NOMO-1 treated with DMSO at 0.1 percent for 48 hours (cell line): ENCODE results near the gene TNRC6C.
"Not testable (repeated sequence)": the region's sequence is repeated elsewhere in the genome, so short reads cannot be mapped to it uniquely, and the experiment has no call there.

ENCODE experiments used
- DNase-seq: peaks from one replicate; lab custom pipeline; 2025; ENCODE audit not compliant: unreplicated experiment; lab: John Stamatoyannopoulos, UW

The TNRC6C gene

DNA sequence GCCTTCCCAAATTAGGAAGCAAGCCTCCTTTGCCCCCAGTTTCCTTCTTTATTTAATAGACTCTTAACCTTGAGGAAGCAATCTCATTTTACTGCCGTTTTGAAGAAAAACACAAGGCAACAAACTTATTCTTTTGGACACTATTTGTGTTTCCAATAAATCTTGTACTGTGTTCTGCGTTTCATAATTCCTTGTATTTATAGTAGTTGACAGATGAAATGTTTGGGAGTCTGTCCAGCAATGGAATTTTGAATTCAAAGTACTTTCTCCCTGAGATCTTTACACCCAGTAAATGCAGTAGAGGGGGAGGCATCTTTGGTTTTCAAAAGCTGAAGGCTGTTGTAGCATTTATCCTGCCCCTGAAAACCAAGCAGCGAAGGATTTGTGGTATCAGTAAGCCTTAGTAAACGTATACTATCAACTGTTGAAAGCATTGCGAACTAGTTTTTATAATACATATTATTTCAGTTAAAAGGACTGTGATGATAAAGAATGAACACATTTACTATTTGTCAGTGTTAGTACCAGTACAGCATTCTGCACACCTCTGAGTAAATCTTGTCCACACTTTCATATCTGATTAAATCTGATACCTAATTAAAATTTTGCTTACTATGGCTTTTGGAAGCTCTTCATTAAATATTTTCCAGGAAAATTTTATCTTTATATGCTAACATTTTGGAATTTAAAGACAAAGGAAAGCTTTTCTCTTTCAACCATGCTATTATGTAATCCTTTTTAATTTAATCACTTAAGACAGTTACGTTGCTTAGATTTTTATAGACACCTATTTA, 83.1 kb downstream of the TNRC6C start:
- no peak for DNase-seq

DNA sequence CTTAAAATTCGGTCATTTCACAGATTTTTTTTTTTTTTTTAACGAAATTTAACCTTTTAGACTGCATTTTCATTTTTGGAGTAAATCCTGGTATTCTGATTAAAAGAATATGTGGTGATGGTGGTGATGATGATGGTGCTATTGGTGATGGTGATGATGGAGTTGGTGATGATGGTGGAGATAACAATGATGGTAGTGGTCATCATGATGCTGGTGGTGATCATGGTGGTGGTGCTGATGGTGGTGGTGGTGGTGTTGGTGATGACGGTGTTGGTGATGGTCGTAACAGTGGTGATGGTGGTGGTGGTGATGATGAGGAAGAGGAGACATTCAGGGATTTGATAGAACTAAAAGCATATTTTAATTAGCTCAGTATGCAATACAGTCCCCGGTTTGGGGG, 84.0 kb downstream of the TNRC6C start:
- no peak for DNase-seq

DNA sequence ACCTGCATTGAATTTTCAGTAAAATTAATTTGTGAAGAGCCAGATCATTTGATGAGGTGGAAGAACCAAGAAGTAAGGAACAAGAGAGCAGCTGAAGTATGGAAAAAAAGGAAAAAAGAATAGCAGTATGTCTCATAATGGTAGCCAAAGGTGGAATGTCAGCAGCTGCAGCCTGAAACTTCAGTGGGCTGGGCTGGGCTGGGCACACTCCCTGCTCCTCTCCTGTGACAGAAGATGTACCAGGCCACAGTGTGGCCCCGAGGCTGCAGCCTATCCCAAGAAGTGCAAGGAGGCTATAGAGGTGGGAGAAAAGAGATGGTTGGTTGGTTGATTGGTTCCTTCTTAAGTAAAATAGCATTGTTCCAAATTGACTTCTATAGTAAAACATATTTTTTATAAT, 84.5 kb downstream of the TNRC6C start:
- no peak for DNase-seq

DNA sequence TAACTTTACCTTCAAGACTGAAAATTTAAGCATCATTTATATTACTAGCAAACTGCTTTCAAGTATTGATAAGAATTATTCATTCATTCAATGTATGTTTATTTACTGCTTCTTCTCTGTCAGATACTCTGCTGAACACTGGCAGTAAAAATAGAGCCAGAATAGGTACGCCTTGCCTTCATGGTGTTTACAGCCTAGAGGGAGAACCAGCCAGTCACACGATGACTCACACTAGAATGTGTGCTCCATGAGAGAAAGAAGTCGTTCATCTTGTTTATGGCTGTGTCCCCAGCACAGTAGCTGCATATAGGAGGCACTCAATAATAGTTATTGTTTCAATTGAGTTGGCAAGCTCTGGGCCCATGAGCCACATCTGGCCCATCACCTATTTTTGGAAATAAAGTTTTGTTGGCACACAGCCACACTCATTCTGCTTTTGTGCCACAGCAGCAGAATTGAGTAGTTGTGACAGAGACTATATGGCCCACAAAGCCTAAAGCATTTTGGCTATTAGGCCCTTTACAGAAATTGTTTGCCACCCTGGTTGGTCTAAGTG, 85.9 kb downstream of the TNRC6C start:
- no peak for DNase-seq

DNA sequence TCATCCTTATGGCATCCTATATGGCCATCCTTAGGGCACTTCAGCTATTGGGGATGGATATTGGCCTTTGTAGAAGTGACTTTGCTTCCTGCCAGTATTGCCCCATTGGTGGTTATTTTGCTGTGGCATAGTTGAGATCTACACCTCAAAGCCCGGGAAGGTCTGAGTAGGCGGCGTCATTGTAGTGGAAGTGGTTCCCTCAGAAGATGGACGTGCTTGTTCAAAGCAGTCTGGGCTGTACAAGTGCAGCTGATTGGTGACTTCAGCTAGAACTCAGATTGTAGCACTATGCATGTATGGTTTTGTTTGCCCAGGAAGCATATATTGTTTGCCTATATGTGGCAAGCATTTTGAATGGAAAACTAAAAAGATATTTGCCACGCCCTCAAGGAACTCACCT, 86.8 kb downstream of the TNRC6C start:
- DNase-seq: no peak

DNA sequence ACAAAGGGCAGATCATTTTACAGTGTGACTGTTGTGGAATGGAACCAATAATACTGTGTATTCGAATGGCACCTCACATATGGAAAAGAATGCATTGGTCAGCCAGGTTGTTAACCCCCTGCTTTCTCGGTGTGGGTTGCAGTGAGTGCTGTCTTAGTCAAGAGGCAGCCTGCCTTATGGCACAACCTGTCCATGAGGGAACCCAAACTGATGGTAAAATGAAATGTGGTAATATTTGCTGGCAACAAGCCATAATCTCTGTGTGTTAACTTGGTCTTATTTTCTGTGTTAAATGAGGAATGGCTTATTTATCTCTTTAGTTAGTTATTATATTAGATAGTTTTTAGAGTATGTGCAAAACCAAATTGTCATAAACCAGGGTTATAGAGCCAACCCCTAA, 88.4 kb downstream of the TNRC6C start:
- no peak for DNase-seq

DNA sequence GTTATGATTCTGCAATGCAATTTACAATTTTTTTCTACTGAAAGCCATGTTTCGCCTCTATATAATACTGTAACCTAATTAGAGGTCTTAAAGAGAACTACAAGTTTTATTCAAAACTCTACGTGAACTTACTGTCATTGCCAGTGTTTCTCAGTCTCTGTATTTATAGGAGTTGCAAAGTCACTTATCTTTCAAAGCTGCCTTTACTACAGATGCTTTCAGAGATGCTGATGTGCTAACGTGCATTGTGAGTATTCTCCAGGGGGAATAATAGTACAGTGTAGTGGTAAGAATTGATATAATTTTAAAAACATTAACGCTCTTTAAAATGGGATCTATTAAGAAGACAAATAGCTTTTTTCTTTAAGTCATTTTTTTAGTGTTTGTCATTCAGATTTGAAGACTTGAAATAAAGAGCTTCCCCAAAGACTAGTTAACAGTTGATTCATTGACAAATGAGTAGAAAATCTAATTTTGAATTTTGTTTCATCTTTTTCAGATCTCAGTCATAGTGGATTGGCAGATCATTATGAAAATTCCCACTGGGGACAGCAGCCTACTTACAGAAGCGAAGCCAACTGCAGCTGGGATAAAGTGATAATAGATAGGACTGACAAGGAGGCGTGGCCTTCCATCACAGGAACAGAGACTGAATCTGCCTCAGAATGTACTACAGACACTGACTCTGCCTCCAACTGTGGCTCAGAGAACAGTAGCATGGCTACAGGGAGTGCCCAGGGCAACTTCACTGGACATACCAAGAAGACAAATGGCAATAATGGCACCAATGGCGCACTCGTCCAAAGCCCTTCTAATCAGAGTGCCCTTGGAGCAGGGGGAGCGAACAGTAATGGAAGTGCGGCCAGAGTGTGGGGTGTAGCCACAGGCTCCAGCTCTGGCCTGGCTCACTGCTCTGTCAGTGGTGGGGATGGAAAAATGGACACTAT, 90.1 kb downstream of the TNRC6C start:
- no peak for DNase-seq

DNA sequence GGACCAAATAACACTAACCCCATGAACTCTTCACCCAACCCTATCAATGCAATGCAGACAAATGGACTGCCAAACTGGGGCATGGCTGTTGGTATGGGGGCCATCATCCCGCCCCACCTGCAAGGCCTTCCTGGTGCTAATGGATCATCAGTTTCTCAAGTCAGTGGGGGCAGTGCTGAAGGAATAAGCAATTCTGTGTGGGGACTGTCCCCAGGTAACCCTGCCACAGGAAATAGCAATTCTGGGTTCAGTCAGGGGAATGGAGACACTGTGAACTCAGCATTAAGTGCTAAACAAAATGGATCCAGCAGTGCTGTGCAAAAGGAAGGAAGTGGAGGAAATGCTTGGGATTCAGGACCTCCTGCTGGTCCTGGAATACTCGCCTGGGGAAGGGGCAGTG, 91.1 kb downstream of the TNRC6C start:
- DNase-seq: no peak

DNA sequence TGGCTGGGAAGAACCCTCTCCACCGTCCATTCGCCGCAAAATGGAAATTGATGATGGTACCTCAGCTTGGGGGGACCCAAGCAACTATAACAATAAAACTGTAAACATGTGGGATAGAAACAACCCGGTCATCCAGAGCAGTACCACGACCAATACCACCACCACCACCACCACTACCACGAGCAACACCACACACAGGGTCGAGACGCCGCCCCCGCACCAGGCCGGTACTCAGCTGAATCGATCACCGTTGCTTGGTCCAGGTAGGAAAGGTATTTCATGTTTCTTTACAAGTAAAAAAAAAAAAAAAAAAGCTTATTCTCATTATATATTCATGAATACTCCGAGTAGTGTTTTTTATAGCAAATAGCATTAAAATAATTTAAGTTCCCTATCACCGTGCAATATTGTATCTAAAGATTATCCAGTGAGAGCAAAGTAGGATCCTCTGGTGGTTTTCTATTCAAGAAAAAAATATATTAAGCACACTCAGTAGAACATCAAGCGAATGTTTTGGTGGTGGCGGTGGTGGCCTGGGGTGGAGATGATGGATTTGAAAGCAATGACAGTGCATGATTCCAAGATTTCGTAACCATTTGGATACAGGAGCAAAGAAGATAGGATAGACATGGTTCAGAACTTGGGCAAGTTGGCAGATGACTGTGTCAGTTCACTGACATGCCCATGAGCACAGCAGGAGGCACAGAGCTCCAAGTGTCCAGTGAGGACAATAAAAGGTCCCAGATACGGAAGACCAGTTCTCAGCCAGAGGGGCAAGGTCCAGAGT, 92.9 kb downstream of the TNRC6C start:
- no peak for DNase-seq

DNA sequence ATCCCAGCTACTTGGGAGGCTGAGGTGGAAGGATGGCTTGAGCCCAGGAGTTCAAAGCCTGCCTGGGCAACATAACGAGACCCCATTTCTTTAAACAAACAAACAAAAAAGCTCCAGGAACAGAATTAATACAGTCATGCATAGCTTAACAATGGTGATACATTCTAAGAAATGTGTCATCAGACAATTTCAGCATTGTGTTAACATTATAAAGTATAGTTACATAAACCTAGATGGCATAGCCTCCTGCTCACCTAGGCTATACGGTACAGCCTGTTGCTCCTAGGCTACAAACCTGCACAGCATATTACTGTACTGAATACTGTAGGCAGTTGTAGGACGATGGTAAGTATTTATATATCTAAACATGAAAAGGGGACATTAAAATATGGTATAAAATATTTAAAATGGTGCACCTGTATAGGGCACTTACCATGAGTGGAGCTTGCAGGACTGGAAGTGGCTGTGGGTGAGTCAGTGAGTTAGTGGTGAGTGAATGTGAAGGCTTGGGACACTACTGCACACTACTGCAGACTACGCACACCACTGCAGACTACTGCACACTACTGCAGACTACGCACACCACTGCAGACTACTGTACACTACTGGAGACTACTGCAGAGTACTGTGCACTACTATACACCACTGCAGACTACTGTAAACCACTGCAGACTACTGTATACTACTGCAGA, 95.4 kb downstream of the TNRC6C start:
- no peak for DNase-seq

DNA sequence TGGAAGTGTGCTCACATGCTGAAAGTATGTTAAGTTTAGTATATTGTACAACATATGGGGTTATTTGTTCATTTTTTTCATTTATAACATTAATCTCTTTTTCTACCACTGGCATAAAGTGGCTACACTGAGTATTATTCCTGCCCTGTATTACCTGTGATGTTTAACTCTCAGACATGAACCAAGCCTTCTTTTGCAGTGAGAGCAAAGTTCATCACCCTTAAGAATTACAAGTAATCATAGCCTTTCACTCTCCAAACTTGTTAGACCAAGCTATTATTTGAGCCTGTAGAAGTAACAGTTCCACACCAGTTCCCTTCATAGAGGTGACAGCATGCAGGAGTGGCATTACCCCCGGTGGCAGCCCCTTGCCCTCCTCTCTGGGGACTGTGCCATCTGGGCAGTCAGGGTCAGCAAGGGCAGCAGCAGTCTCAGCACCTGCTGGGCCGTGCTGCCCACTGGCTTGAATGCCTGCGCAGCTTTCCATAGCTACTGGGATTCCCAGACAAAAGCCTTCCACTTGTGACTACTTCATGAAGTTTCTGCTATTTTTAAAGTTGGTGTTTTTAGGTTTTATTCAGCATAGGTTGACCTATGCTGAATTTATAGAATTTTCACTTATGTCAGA, 98.7 kb downstream of the TNRC6C start:
- DNase-seq: no peak

DNA sequence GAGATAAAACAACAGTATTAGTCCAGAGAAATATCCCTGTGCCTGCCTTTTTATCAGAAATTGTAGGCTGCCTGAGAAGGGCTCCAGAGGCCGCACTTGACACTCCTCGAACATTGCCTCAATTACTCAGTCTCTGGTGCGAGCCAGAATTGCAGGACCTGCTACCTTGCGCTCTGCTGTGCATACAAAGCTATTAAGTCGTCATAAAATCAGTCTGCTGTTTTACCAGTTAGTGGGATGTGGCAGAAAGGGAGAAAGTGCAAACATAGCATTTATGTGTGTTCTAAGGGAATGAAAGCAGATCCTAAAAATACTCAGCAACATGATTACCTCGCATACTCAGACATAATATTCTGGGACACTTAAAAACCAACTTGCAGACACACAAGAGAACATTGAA, 99.5 kb downstream of the TNRC6C start:
- DNase-seq: no peak

DNA sequence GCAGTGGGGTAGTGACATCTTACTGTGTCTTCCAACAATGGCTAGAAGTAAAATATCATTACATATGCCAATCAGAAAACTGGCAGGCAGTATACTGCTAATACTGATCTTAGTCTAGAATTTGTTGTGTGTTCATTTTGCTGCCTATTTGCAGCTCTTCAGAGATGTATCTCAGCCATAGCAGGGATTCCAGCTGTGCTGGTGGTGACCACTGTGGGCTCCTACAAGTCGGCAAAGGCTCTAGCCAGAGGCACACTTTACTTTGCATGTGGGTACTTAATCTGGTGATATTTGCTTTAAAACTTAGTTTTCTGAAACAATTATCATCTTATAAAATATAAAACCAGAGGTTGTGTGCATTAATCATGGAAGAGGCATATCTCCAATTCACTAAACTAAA, 100.1 kb downstream of the TNRC6C start:
- DNase-seq: no peak

DNA sequence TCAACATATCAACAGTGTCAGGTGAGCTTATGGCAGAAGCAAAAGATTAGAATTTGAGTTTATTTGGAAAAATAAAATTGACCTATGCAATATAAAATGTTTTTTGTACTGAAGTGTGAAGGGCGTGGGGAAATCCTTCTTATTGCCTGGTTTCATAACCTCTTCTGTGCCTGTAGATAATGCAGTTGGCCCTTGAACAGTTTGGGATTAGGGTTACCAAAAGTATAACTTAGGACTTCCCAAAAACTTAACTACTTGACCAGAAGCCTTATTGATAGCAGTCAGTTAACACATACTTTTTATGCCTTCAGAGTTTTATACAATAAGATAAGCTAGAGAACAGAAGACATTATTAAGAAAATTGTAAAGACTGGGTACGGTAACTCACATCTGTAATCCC, 104.1 kb downstream of the TNRC6C start:
- DNase-seq: no peak

DNA sequence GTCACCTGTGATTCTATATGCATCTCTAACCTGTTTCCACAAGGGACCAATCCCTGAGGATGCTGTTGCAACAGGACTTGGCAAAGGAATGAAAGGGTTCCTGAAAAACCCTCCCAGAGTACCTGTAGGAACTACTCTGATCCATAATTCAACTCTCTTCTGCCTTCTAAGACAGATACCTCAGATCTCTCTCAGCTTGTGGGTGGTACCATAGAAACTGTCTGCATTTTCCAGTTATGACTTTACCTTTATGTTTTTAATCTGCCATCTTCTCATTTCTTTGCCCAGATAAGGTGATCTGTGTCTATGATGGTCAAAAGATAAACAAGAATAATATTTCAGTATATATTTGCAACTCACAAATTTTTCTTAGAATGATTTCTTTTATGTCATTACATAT, 105.0 kb downstream of the TNRC6C start:
- no peak for DNase-seq

DNA sequence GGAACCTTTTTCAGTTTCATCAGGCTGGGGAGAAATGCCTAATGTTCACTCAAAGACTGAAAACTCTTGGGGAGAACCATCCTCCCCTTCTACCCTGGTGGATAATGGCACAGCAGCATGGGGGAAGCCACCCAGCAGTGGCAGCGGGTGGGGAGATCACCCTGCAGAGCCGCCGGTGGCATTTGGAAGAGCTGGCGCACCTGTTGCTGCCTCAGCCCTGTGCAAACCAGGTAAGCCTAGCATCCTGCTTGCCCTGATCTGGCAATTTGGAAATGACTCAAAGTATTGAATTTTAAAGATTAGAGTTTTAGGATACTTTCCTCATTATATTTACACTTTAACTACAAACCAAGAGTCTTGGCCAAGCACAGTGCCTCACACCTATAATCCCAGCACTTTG, 106.2 kb downstream of the TNRC6C start:
- DNase-seq: no peak

DNA sequence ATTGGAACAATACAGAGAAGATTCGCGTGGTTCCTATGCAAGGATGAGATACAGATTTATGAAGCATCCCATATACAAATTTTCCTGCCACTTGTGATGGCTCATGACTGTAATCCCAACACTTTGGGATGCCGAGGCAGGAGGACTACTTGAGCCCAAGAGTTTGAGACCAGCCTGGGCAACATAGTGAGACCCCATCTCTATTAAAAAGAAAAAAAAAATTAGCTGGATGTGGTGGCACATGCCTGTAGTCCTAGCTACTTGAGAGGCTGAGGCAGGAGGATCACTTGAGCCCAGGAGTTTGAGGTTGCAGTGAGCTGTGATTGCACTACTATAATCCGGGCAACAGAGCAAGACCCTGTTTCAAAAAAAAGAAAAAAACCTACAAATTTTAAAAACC, 108.5 kb downstream of the TNRC6C start:
- DNase-seq: not testable (repeated sequence)

DNA sequence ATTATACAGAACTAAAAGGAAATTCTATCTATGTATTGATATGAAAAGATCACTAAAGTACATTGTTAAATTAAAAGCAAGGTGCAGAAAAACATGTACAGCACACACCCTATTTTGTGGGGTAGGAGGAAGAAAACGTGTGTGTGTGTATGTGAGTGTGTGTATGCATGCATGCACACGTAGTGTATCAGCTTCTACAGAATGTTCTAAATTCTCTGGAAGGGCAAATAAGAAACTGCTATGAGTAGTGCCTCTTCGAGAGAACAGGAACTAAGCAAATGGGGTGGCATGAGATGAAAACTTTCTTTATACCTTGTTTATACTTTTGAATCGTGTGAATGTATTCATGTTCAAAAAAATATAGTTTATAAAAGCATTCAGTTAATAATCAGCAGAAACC, 111.2 kb downstream of the TNRC6C start:
- no peak for DNase-seq

DNA sequence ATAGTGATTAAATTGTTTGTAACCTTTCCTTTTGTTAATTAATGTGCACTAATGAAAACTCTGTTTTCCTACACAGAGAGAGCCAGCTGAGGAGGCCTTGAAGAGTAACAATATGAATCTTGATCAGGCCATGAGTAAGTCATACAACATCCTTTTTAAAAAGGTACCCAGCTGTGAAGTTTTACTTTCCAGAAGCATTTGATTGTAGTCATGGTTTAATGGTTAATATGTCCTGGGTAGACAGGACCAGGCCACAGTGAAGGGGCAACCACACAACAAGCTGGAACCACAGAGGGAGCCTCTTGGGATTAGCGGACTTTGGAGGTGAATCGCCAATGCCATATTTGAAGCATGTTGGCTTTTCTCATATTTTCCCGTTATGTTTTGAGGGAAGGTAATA, 114.5 kb downstream of the TNRC6C start:
- DNase-seq: no peak

DNA sequence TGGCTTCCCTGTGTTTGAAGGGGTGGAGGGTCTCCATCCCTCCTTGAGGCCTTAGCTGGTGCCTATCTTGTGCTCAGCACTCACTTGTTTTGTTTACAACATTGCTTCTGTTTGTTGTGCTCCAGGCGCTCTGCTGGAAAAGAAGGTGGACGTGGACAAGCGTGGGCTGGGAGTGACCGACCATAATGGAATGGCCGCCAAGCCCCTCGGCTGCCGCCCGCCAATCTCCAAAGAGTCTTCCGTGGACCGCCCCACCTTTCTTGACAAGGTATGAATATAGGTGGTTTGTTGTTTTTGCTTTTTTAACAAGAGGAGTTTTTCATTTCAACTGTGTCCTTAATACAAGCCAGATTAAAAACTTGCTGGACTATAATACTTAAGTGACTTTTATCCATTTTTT, 116.5 kb downstream of the TNRC6C start:
- DNase-seq: no peak
